GM18867 (cell line): ENCODE measurements around the gene CERS5.

Source experiments
- ATAC-seq: cut with Tn5 transposase; IDR thresholded peaks from one replicate; pipeline ENCODE4 v1.9.1; 2021; ENCODE audit warnings: mild to moderate bottlenecking, moderate library complexity; ENCODE audit not compliant: unreplicated experiment

The CERS5 gene

GRCh38 chr12:50082644-50083043, 84.5 kb downstream of the CERS5 start:
- ATAC-seq, result no peak

GRCh38 chr12:50081096-50081808, 85.9 kb downstream of the CERS5 start:
- no peak for ATAC-seq

GRCh38 chr12:50079771-50080170, 87.4 kb downstream of the CERS5 start:
- no peak for ATAC-seq
